Left colon (tissue), 2 donors: ENCODE results near the gene SLAIN2. TPM values are rescaled to one million over a fixed set of nuclear protein-coding genes. Genes with fewer than 3 reads are reported as not detected.

Source experiments
- ATAC-seq: fragments of 200-7000 bp; cut with Tn5 transposase; one replicate; pipeline ENCODE4 v1.9.1; 2020; ENCODE audit warnings: mild to moderate bottlenecking, moderate library complexity
- DNase-seq, 2 donors: peaks; one replicate each; pipeline ENCODE4 v3.0.0-alpha.2; 2020
- intact Hi-C, 2 donors: fragments of 100-400 bp; cut with DNase I in 1 of 2; cut with micrococcal nuclease in 1 of 2; formaldehyde crosslinking; loops; one replicate each; pipeline versions ENCODE4 v1.11.2 to v1.14.0; 2022; cut with DNase I, micrococcal nuclease
- total RNA-seq, 2 donors: library from RNA; stranded (reverse); fragmentation: NEBNext Ultra II Directional; extraction: Animal tissue kit (Norgen Biotek cat#: 25700); gene quantifications; one replicate each; pipeline ENCODE4 v1.2.1, GENCODE V29; 2021
- donor health status: DM: no; HTN: no; CAD: no.
- donor health status: DM: yes; HTN: yes; CAD: no.

SLAIN2 gene
- total RNA-seq, 2 donors from 2014 or later, result 90.1 to 94.4 TPM

GRCh38 chr4:48470570-48470969, 129.2 kb downstream of the SLAIN2 start:
- intact Hi-C loops, result no loop called here
- ATAC-seq (no peak), DNase-seq (no peak)

- intact Hi-C loops, result no loop called here
- no peak for DNase-seq
- ATAC-seq, result no peak
These were observed 131.5 kb downstream of the SLAIN2 start for GRCh38 chr4:48472794-48473193.

GRCh38 chr4:48475770-48476169, 134.4 kb downstream of the SLAIN2 start:
- intact Hi-C loops, result no loop called here
- no peak for ATAC-seq
- no peak for DNase-seq

Other genes with a start within 250 kb of the SLAIN2 start
- 1 to 10 TPM in 1 of 2 donors, under 1 TPM in 1; 0.55 to 1.8 TPM for gene TXK, start 207.3 kb upstream of the SLAIN2 start, total RNA-seq
- 1 to 10 TPM; 3.1 to 3.6 TPM for gene TEC, start 71.7 kb upstream of the SLAIN2 start, total RNA-seq
- gene SLC10A4, start 141.8 kb downstream of the SLAIN2 start, total RNA-seq, result under 1 TPM; 0.20 to 0.27 TPM
- gene ZAR1, start 148.7 kb downstream of the SLAIN2 start, total RNA-seq, result not detected